GM12878 (cell line): ENCODE data around the gene CHD1L.

Experiments
- BCL3 ChIP-seq: IDR thresholded peaks from 2 replicates; pipeline ENCODE4 v1.6.1; 2011; ENCODE audit warnings: borderline replicate concordance, low read depth, mild to moderate bottlenecking, moderate library complexity, low read length; ENCODE audit not compliant: insufficient read depth, poor library complexity, severe bottlenecking
- CTCF ChIP-seq, 3 experiments: IDR thresholded peaks in 2 of 3; conservative IDR thresholded peaks in 1 of 3; 2 replicates each; pipeline ENCODE4 v1.5.1; 2011; ENCODE audit warnings: low read depth in 3 of 3, low read length in 3 of 3, mild to moderate bottlenecking in 3 of 3, control low read depth in 2 of 3, moderate library complexity in 2 of 3, inconsistent platforms in 1 of 3, mixed read lengths in 1 of 3; ENCODE audit not compliant: control insufficient read depth in 2 of 3, insufficient read depth in 1 of 3; ENCODE audit errors: extremely low read depth in 1 of 3
- E2F8 ChIP-seq: fragments of 450-650 bp; IDR thresholded peaks from 2 replicates; pipeline ENCODE4 v1.6.1; 2018; ENCODE audit warnings: mild to moderate bottlenecking, low read depth, moderate library complexity; ENCODE audit not compliant: partially characterized antibody

GRCh38 chr1:147242449-147243227 is at the start of gene CHD1L:
- no peak for TF ChIP-seq BCL3
- TF ChIP-seq CTCF (IDR thresholded peaks at IDR 0.05 in 2 of 3, conservative IDR thresholded peaks at IDR 0.05 in 1 of 3; ENCODE audit: control insufficient read depth in 2 of 3, extremely low read depth in 1 of 3, insufficient read depth in 1 of 3, low read depth in 3 of 3, low read length in 3 of 3): peak; percentile 89 to 99 (median 93)
- TF ChIP-seq E2F8: no peak
